Pulmonary artery endothelial cell (primary cell): Measurements from ENCODE around the gene RNF25. TPM values are rescaled to one million over a fixed set of nuclear protein-coding genes. Genes with fewer than 3 reads are reported as not detected.

ENCODE experiments used
- DNase-seq: peaks from one replicate; pipeline ENCODE4 v3.0.0-alpha.2; 2011; ENCODE audit warnings: low read depth, low spot score
- total RNA-seq: library from RNA; depleted of rRNA; stranded (reverse); fragments of >200 nt; gene quantifications from 2 replicates; pipeline ENCODE4 v1.2.3, GENCODE V29; 2014

RNF25 gene
- total RNA-seq, 1 donor from 2014 or later: 43.2 TPM

GRCh38 chr2:218680061-218680460, 8.3 kb upstream of the RNF25 start:
- no peak for DNase-seq

DNA sequence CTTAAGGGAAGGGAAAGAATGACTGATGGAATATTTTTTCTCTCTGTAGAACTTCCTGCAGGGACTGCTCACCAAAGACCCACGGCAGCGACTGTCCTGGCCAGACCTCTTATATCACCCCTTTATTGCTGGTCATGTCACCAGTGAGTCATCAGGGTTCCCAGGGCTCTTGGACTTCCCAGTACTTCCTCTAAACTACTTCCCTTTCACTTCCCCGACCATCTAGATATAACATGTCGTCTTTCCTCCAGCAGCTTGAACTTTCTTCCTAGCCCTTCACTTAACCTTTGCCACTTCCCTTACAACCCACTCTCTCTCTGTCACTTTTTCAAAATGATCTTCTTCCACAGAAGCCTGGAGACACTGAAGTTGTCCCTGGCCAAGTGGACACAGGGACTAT, 7.3 kb upstream of the RNF25 start:
- DNase-seq: no peak

DNA sequence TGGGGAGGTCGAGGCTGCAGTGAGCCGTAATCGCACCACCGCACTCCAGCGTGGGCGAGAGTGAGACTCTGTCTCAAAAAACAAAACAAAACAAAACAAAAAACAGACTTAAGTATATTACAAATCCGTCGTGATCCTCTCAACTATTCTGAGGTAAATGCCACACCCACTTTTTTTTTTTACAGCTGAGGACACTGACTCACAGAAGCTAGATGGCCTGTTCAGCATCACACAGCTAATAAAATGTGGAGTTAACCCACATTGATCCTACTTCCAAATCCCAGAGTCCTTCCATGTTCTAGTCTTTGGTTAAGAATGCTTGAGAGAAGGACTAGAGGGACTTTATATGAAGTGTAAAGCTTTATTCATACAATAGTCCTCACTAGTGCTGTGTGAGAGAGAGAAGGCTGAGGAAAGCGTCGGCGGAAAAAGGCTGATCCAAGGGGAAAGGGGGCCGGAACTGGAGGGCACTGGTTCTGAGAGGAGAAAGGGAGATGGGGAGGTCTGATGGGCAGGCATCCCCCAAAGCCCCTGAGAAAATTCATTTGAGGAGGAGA, 627 bp downstream of the RNF25 start:
- DNase-seq: no peak

DNA sequence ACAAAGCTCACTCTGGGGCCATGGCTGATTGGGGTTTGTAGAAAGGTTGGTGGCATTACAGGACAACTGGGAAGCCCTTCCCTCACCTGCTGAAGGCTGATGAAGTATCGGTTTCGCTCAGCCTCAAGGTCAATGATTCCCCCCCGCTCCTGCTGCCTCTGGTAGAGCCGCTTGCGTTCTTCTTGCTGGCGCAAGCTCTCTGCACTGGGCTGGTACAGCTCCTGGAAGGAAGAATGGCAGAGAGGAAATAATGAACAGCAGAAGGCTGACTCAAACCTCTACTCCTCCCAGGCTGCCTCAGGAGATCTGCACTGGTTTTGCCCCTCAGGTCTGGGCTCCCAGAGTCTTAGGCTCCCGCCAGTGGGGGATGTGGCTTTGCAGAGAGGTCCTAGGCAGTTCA, 7.1 kb downstream of the RNF25 start:
- DNase-seq: no peak

GRCh38 chr2:218663901-218664300, 7.9 kb downstream of the RNF25 start:
- DNase-seq: no peak

DNA sequence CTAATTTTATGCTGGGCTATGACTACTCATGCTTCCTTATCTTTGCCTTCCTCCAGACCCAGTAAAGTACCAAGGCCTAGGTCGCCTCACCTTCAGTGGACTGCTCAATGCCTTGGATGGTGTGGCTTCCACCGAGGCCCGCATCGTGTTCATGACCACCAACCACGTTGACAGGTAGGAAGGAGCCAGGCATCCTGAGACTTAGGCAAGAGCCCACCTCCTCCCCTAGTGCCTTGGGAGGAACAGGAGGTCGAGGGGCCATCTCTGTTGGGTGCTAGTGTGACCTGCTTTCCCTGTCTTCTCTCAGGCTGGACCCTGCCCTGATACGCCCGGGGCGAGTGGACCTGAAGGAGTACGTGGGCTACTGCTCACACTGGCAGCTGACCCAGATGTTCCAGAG, 9.0 kb downstream of the RNF25 start:
- DNase-seq: no peak

DNA sequence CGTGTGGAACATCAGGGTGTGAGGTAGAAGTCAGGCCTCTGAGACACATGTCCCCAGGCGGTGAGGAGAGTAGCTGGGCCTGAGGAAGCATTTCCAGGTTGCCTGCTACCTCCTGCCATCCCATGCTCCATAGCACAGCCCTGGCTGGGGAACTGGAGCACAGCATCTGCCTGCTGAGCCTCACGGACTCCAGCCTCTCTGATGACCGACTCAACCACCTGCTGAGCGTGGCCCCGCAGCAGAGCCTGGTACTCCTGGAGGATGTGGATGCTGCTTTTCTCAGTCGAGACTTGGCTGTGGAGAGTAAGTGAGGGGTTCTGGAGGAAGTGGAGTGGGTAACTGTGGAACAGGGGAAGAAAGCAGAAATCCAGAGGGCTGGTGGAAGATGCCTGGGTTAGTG, 9.4 kb downstream of the RNF25 start:
- no peak for DNase-seq

- no peak for DNase-seq
Observed at GRCh38 chr2:218659988-218660358, 11.8 kb downstream of the RNF25 start.

DNA sequence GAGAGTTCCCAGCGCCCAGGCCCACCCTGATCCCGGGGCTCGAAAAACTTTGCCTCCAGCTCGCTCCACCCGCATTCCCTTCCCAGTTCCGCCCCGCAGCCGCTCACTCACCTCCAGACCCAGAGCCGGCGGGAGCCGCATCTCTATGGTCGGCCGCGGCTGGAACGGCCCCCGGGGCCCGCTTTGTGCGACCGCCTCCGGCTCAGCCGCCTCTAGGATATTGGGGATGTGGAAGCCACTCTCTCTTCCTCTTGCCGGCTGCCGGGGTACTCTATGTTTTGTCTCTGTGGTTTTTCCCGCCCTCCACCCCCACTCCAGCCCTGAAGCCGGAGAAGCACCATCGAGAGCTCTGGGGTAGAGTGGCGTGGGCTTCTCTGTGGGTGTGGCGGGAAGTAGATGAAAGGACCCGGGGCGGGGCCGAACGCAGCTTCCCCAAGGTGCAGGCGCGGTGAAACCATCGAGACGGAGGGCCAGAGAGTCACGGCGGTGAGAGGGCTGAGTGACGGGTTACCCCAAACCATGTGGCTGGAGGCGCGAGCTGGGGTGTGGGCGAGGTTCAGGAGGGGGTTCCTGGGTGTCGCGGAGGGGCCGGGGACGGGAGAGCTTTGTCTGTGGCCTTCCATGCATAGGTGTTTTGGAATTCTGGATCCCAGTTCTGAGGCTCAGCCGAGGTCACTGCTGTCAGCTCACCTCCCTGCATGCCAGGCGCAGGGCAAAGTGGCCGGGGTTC, 12.4 kb downstream of the RNF25 start, which contains the start of the genes BCS1L and ZNF142:
TSS of gene BCS1L (plus strand) at position 426 of the 730 bp plus-strand sequence. CDS start 1,305 bp downstream, outside the sequence.
TSS of gene ZNF142 (minus strand) at position 366 of the 730 bp plus-strand sequence. CDS start 3,194 bp downstream, outside the sequence.
- peak; percentile 58 for DNase-seq

GRCh38 chr2:218658671-218659257, 13.0 kb downstream of the RNF25 start:
- DNase-seq: no peak

- DNase-seq: no peak
Observed at GRCh38 chr2:218655751-218656150, 16.1 kb downstream of the RNF25 start.

GRCh38 chr2:218648787-218649100, 23.1 kb downstream of the RNF25 start:
- no peak for DNase-seq

DNA sequence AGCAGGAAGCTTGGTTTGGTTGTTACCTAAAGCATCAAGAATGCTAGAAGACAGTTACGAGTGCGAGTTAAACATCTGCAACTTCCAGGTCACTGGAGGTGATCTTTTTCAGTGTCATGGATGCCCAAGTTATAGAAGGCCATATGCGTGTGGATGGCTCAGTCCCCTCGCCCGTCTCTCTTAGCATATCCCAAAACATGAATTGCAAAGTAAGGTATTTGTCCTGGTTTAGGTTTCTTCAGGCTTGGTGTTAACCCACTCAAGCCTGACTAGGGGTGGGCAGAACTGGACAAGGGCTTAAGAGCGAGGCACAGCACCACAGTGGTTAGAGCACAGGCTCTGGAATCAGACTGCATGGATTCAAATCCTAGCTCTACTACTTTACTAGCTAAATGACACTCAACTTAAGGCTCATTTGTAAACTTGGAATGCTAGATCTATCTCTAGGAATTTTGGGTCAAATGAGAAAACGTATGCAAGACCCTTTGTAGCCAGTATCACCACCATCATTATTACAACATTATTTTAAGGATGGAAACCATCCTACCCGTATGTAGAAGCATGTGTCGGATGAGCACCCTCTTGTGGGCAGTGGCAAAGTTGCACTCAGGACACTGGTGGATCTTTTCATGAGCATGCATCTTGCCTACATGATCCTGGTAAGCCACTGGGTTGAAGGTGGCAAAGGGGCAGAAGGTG, 23.6 kb downstream of the RNF25 start:
- DNase-seq: peak; percentile 37

GRCh38 chr2:218645126-218645525, 26.7 kb downstream of the RNF25 start:
- peak; percentile 45 for DNase-seq

- no peak for DNase-seq
Observed at GRCh38 chr2:218644721-218645120, 27.1 kb downstream of the RNF25 start.

DNA sequence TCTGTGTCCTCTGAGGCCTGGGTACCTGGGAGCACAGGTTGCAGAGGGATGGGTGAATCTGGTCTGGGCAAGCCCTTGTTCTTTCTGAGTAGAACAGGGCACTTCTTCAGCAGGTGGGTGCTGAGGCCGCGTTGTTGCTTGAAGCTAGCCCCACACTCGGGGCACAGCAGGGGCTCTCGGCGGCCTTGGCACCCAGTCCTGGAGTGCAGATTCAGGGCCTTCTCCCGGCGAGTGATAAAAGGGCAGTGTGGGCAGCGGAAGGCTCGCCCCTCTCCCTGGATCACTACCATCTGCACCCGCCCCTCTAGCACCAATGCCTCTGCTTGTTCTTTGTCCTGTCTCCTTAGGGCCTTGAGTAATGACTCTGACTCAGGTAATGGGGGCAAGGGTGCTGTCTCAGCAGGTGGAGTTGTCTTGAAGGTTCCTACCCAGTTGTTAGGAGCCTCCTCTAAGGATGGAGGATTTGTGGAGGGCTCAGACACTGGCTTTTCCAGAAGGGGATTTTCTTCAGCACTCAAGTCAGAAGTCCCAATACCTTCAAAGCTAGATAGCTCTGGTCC, 28.0 kb downstream of the RNF25 start:
- no peak for DNase-seq

GRCh38 chr2:218642786-218643185, 29.0 kb downstream of the RNF25 start:
- DNase-seq: no peak

GRCh38 chr2:218642121-218642656, 29.6 kb downstream of the RNF25 start:
- DNase-seq: no peak

GRCh38 chr2:218638372-218638771, 33.4 kb downstream of the RNF25 start:
- DNase-seq: no peak

DNA sequence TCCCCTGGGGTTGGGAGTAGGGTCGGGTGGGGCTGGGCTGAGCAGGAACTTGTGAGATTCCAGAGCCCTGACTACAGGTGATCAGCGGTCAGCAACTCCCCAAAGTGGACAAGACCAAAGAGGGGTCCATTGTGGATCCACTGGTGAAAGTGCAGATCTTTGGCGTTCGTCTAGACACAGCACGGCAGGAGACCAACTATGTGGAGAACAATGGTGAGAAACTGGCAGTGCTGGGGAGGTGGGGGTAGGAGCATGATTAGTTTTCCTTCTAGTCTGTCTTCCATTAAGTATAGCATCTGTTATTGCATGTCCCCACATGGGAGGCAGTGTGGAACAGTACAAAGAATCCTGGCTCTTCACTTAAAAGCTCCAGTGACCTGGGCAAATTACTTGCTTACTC, 36.1 kb downstream of the RNF25 start:
- DNase-seq: no peak

GRCh38 chr2:218631837-218632236, 40.0 kb downstream of the RNF25 start:
- peak; percentile 88 for DNase-seq

DNA sequence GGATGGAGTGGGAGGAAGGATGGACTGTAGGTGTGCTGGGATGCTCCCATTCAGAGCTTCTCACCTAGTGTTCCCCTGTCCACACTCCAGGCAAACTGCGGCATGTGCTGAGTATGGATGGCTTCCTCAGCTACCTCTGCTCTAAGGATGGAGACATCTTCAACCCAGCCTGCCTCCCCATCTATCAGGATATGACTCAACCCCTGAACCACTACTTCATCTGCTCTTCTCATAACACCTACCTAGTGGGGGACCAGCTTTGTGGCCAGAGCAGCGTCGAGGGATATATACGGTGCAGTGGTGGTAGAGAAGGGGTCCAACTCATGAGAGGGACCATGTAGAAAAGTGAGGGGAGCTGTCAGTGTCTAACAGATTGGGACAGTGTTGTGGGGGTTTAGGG, 43.9 kb downstream of the RNF25 start:
- no peak for DNase-seq
